HEK293T (cell line): ENCODE data around the gene NEIL1.

ENCODE experiments used
- CTCF ChIA-PET: fragments of 350-600 bp; formaldehyde crosslinking; extraction: SDS; loops from one replicate; lab custom pipeline; 2021; ENCODE audit warnings: antibody characterized with exemption, inconsistent platforms; lab: Yijun Ruan, JAX
- POLR2A ChIA-PET: fragments of 350-600 bp; formaldehyde crosslinking; extraction: SDS; loops from one replicate; lab custom pipeline; 2020; ENCODE audit warnings: antibody characterized with exemption, inconsistent platforms; lab: Yijun Ruan, JAX
- DNase-seq: peaks from one replicate; pipeline ENCODE4 v3.0.0; 2012; ENCODE audit warnings: mixed read lengths; ENCODE audit errors: extremely low spot score
- ARNT ChIP-seq: fragments of 450-650 bp; IDR thresholded peaks from 2 replicates; pipeline ENCODE4 v1.6.1; 2017; ENCODE audit warnings: mild to moderate bottlenecking
- BHLHE40 ChIP-seq: fragments of 450-650 bp; IDR thresholded peaks from 2 replicates; pipeline ENCODE4 v1.6.1; 2016; ENCODE audit warnings: mild to moderate bottlenecking, moderate library complexity, borderline replicate concordance
- CTBP1 ChIP-seq: fragments of 450-650 bp; IDR thresholded peaks from 2 replicates; pipeline ENCODE4 v1.6.1; 2016; ENCODE audit warnings: borderline replicate concordance
- ELF4 ChIP-seq: fragments of 450-650 bp; IDR thresholded peaks from 2 replicates; pipeline ENCODE4 v1.6.1; 2017; ENCODE audit warnings: antibody characterized with exemption
- FOXA1 ChIP-seq: fragments of 450-650 bp; IDR thresholded peaks from 2 replicates; pipeline ENCODE4 v1.6.1; 2016; ENCODE audit warnings: mild to moderate bottlenecking
- FOXK2 ChIP-seq: fragments of 450-650 bp; IDR thresholded peaks from 2 replicates; pipeline ENCODE4 v1.6.1; 2016; ENCODE audit warnings: mild to moderate bottlenecking
- FOXM1 ChIP-seq: fragments of 450-650 bp; IDR thresholded peaks from 2 replicates; pipeline ENCODE4 v1.6.1; 2017; ENCODE audit warnings: mild to moderate bottlenecking, borderline replicate concordance
- HDGF ChIP-seq: fragments of 450-650 bp; IDR thresholded peaks from 2 replicates; pipeline ENCODE4 v1.6.1; 2017; ENCODE audit warnings: antibody characterized with exemption, borderline replicate concordance
- L3MBTL2 ChIP-seq: fragments of 450-650 bp; conservative IDR thresholded peaks from 2 replicates; pipeline ENCODE4 v1.6.1; 2016; ENCODE audit warnings: mild to moderate bottlenecking
- LEF1 ChIP-seq: fragments of 450-650 bp; IDR thresholded peaks from 2 replicates; pipeline ENCODE4 v1.6.1; 2017; ENCODE audit warnings: mild to moderate bottlenecking, borderline replicate concordance
- NFRKB ChIP-seq: fragments of 450-650 bp; IDR thresholded peaks from 2 replicates; pipeline ENCODE4 v1.6.1; 2016; ENCODE audit warnings: mild to moderate bottlenecking, moderate library complexity
- SP1 ChIP-seq: fragments of 450-650 bp; IDR thresholded peaks from 2 replicates; pipeline ENCODE4 v1.6.1; 2017
- SUZ12 ChIP-seq: fragments of 450-650 bp; IDR thresholded peaks from 2 replicates; pipeline ENCODE4 v1.6.1; 2016; ENCODE audit warnings: mild to moderate bottlenecking
- TARDBP ChIP-seq: fragments of 450-650 bp; IDR thresholded peaks from 2 replicates; pipeline ENCODE4 v1.6.1; 2016
- ZNF384 ChIP-seq: fragments of 450-650 bp; IDR thresholded peaks from 2 replicates; pipeline ENCODE4 v1.6.1; 2016
- TF ChIP-seq, protein P1 (sequence below): fragments of 450-650 bp; IDR thresholded peaks from 2 replicates; pipeline ENCODE4 v1.6.1; 2016

Gene NEIL1

DNA sequence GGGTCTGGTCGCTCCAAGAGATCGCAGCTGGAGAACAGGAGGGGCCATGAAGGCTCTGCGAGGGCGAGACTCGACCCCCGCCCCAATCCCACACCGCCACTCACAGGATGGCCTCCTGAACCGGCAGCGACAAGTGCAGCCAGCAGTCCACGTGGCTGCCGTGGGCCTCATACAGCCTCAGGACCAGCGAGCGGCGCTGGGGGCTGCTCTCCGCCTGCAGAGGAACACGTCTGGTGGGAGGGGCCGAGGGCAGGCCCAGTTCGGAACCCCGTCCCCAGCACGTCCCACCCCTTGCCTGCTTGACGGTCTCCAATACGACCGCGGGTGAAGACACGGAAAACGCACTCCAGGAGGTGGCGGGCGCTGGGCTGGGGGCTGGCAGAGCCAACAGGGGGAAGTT lies 9.2 kb downstream of the NEIL1 start:
- CTCF ChIA-PET = no interaction called here
- no peak for DNase-seq

GRCh38 chr15:75356517-75356916 lies 9.7 kb downstream of the NEIL1 start:
- TF ChIP-seq FOXK2 = no peak
- TF ChIP-seq LEF1 = no peak
- TF ChIP-seq SUZ12 = no peak
- TF ChIP-seq ELF4 = no peak
- TF ChIP-seq ZNF384 = no peak
- no peak for TF ChIP-seq L3MBTL2
- TF ChIP-seq FOXM1 = no peak
- no peak for TF ChIP-seq SP1
- TF ChIP-seq, protein P1, sequence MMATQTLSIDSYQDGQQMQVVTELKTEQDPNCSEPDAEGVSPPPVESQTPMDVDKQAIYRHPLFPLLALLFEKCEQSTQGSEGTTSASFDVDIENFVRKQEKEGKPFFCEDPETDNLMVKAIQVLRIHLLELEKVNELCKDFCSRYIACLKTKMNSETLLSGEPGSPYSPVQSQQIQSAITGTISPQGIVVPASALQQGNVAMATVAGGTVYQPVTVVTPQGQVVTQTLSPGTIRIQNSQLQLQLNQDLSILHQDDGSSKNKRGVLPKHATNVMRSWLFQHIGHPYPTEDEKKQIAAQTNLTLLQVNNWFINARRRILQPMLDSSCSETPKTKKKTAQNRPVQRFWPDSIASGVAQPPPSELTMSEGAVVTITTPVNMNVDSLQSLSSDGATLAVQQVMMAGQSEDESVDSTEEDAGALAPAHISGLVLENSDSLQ = no peak
- TF ChIP-seq ARNT = no peak
- no peak for DNase-seq
- POLR2A ChIA-PET = interaction anchor here (1.2 to 6.0 kb wide), 2 partner anchors 9 to 12 kb away, joined by 4 to 58 read pairs; partner anchors contain the start of gene MAN2C1
- CTCF ChIA-PET = no interaction called here

More for the DNA sequence above, 9.2 kb downstream of the NEIL1 start:
- no peak for TF ChIP-seq ELF4
- no peak for TF ChIP-seq HDGF
- TF ChIP-seq, protein P1 = no peak
- no peak for TF ChIP-seq ARNT
- TF ChIP-seq FOXA1 = no peak
- no peak for TF ChIP-seq FOXK2
- no peak for TF ChIP-seq BHLHE40
- no peak for TF ChIP-seq FOXM1
- no peak for TF ChIP-seq NFRKB
- TF ChIP-seq LEF1 = no peak
- TF ChIP-seq SP1 = no peak
- TF ChIP-seq SUZ12 = no peak
- POLR2A ChIA-PET = interaction anchor here (1.2 to 6.0 kb wide), 2 partner anchors 10 to 12 kb away, joined by 4 to 58 read pairs; partner anchors contain the start of gene MAN2C1

DNA sequence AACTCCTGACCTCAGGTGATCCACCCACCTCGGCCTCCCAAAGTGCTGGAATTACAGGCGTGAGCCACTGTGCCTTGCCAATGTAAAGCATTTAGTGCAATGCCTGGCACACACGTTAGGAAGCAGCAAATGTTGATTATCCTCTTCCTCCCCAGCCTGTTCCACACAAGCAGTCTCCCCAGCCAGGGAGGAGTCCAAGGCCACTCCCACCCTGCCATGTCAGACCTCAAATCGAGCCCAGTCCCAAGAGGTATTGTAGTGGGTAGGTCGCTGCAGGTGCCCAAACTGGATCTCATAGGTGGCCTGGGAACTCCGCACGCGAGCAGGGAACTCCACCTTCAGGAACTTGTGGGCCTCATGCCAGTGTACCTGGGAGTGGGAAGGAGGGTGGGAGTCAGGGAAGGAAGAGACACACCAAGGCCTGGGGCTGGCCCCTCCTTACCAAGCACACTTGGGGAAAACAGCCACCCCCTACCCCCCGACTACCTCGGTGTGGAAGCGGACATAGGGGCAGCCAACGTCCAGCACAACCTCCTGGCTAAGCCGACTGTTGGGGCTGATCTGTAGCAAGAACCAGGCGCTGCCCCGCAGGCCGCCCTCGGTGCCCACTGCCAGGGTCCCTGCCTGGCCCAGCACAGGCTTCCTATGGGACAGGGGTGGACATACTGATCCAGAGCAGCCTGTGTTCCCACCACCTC lies 11.3 kb downstream of the NEIL1 start:
- POLR2A ChIA-PET = no interaction called here
- CTCF ChIA-PET = no interaction called here

GRCh38 chr15:75358771-75359536 lies 12.1 kb downstream of the NEIL1 start:
- no peak for TF ChIP-seq ELF4
- TF ChIP-seq HDGF = no peak
- TF ChIP-seq ZNF384 = no peak
- TF ChIP-seq FOXM1 = no peak
- no peak for TF ChIP-seq FOXK2
- POLR2A ChIA-PET = interaction anchor here (1.5 kb wide), 1 partner anchor 10 kb away, joined by 4 read pairs; no protein-coding TSS in a partner anchor
- CTCF ChIA-PET = interaction anchor here (0.6 kb wide), 1 partner anchor 97 kb away, joined by 3 read pairs; no protein-coding TSS in a partner anchor
- no peak for DNase-seq

More for the DNA sequence above, 11.3 kb downstream of the NEIL1 start:
- TF ChIP-seq ZNF384 (no peak), CTBP1 (no peak), LEF1 (no peak), FOXK2 (no peak), SP1 (no peak), ARNT (no peak), NFRKB (no peak), TARDBP (no peak), L3MBTL2 (no peak), ELF4 (no peak), FOXM1 (no peak), BHLHE40 (no peak), FOXA1 (no peak), HDGF (no peak)
- TF ChIP-seq, protein P1 = no peak
- no peak for DNase-seq

GRCh38 chr15:75359537-75360250 lies 12.9 kb downstream of the NEIL1 start:
- ChIA-PET POLR2A (interaction anchor here (0.7 to 1.5 kb wide), 3 partner anchors 8 to 10 kb away, joined by 3 to 4 read pairs (median 3); no protein-coding TSS in a partner anchor), CTCF (interaction anchor here (0.6 kb wide), 1 partner anchor 97 kb away, joined by 3 read pairs; no protein-coding TSS in a partner anchor)
- no peak for TF ChIP-seq FOXK2
- no peak for TF ChIP-seq FOXA1
- TF ChIP-seq BHLHE40 = no peak
- TF ChIP-seq NFRKB = no peak
- no peak for TF ChIP-seq ARNT
- TF ChIP-seq LEF1 = no peak
- no peak for TF ChIP-seq SP1
- no peak for TF ChIP-seq CTBP1
- no peak for TF ChIP-seq SUZ12
- TF ChIP-seq FOXM1 = no peak
- TF ChIP-seq TARDBP = no peak
- TF ChIP-seq L3MBTL2 = no peak
- TF ChIP-seq HDGF = no peak
- no peak for TF ChIP-seq ELF4
- TF ChIP-seq, protein P1 = no peak
- no peak for TF ChIP-seq ZNF384
- no peak for DNase-seq
